Measurements from ENCODE around the gene RALB. TPM values are rescaled to one million over a fixed set of nuclear protein-coding genes. Genes with fewer than 3 reads are reported as not detected.

Gene RALB
- total RNA-seq, 6 experiments from 2014 or later = 60.1 to 72.5 (median 69.2) TPM

DNA sequence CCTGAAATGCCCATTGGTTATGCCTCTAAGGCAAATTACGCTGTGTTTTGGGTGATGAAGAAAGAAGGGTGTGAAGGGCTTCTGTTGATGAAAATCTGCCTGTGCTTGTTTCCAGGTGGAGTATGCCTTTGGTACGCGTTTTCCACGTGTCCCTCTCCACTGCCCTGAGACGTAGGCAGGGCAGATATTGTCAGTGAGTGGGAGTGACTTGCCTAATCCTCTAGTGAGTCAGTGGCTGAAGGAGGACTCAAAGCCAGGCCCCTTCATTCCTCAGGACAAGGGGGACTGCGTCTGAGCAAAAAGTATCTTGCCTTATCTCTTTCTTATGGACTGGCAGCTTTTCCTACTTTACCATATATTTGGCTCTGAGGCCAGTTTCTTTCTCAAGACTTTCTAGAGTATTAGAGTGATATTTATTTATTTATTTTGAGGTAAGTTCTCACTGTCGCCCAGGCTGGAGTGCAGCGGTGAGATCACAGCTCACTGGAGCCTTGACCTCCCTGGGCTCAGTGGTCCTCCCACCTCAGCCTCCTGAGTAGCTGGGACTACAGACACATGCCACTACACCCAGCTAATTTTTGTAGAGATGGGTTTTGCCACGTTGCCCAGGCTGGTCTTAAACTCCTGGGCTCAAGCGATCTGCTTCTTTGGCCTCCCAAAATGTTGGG is 10.2 kb downstream of the RALB start:
- peaks cover 8% of the 10 kb centered on the region for H3K9me3 Mint-ChIP-seq
- no peak overlapping the region for H3K4me3 Mint-ChIP-seq
- TF ChIP-seq, protein P1, sequence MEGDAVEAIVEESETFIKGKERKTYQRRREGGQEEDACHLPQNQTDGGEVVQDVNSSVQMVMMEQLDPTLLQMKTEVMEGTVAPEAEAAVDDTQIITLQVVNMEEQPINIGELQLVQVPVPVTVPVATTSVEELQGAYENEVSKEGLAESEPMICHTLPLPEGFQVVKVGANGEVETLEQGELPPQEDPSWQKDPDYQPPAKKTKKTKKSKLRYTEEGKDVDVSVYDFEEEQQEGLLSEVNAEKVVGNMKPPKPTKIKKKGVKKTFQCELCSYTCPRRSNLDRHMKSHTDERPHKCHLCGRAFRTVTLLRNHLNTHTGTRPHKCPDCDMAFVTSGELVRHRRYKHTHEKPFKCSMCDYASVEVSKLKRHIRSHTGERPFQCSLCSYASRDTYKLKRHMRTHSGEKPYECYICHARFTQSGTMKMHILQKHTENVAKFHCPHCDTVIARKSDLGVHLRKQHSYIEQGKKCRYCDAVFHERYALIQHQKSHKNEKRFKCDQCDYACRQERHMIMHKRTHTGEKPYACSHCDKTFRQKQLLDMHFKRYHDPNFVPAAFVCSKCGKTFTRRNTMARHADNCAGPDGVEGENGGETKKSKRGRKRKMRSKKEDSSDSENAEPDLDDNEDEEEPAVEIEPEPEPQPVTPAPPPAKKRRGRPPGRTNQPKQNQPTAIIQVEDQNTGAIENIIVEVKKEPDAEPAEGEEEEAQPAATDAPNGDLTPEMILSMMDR (IDR thresholded peaks at IDR 0.05) = no peak
- DNase-seq = no peak
- H3K27me3 Mint-ChIP-seq (ENCODE audit: insufficient read depth) = no peaks in the 10 kb centered on the region
- H3K27ac Mint-ChIP-seq = no peak overlapping the region
- H3K36me3 Mint-ChIP-seq (ENCODE audit: low read depth) = peaks cover 21% of the 10 kb centered on the region
- peaks cover 13% of the 10 kb centered on the region for H3K4me1 Mint-ChIP-seq (ENCODE audit: low read depth)

DNA sequence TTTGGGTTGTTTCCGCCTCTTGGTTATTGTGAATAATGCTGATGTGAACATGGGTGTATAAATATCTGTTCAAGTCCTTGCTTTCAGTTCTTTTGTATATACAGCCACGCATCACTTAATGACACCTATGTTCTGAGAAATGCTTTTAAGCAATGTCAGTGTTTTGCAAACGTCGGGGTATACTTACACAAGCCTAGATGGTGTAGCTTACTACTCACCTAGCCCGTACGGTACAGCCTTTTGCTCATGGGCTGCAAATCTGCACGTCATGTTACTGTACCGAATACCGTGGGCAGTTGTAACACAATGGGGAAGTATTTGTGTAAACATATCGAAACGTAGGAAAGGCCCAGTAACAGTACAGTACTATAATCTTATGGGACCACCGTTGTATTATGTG is 12.4 kb downstream of the RALB start:
- Mint-ChIP-seq H3K36me3 (ENCODE audit: low read depth) (peaks cover 24% of the 10 kb centered on the region), H3K27ac (no peak overlapping the region), H3K27me3 (ENCODE audit: insufficient read depth) (no peaks in the 10 kb centered on the region), H3K4me1 (ENCODE audit: low read depth) (peaks cover 7% of the 10 kb centered on the region; the same call in 1 of the 2 replicates), H3K4me3 (no peak overlapping the region), H3K9me3 (no peaks in the 10 kb centered on the region)
- TF ChIP-seq, protein P1 (IDR thresholded peaks at IDR 0.05) = no peak
- no peak for DNase-seq

DNA sequence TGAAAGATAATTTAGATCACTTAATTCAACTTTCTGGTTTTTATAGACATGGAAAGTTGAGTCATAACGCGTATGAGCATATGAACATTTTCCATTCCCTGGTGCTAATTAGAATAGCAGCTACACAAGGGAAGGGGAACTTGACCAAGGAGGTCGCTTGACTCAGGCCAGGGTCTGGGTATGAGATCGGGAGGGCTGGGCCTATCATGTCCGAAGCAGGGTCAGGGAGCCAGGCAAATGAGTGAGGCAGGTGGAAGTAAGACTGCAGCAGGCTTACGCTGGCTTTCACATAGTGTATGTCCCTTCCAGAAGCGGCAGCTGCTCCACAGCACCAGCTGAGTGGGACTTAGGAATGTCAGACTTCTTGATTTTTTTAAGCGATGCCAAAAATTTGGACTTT is 14.7 kb downstream of the RALB start:
- Mint-ChIP-seq H3K36me3 (ENCODE audit: low read depth) (peaks cover 35% of the 10 kb centered on the region), H3K27ac (no peak overlapping the region)

DNA sequence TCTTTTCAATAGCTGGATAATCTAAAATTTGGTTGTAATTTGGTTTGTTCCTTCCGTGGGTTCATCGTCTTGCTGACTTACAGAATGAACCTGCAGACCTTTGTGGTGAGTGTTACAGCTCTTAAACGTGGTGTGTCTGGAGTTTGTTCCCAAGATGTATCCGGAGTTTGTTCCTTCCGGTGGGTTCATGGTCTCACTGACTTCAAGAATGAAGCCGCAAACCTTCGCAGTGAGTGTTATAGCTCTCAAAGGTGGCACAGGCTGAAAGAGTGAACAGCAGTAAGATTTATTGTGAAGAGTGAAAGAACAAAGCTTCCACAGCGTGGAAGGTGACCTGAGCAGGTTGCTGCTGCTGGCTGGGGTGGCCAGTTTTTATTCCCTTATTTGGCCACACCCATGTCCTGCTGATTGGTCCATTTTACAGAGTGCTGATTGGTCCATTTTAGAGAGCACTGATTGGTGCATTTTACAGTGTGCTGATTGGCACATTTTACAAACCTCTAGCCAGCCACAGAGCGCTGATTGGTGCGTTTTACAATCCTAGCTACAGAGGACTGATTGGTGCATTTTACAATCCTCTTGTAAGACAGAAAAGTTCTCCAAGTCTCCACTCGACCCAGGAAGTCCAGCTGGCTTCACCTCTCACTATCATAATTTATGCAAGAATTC is 16.6 kb downstream of the RALB start:
- TF ChIP-seq, protein P1 (IDR thresholded peaks at IDR 0.05) = no peak
- Mint-ChIP-seq H3K36me3 (ENCODE audit: low read depth) (peaks cover 35% of the 10 kb centered on the region), H3K4me1 (ENCODE audit: low read depth) (peaks cover 30% of the 10 kb centered on the region), H3K27ac (no peak overlapping the region), H3K4me3 (no peak overlapping the region), H3K9me3 (no peaks in the 10 kb centered on the region), H3K27me3 (ENCODE audit: insufficient read depth) (no peaks in the 10 kb centered on the region)
- DNase-seq = no peak

More for the DNA sequence above, 14.7 kb downstream of the RALB start:
- Mint-ChIP-seq H3K4me3 (no peak overlapping the region), H3K9me3 (no peaks in the 10 kb centered on the region), H3K4me1 (ENCODE audit: low read depth) (peaks cover 20% of the 10 kb centered on the region), H3K27me3 (ENCODE audit: insufficient read depth) (no peaks in the 10 kb centered on the region)
- no peak for DNase-seq
- TF ChIP-seq, protein P1 (IDR thresholded peaks at IDR 0.05) = no peak

DNA sequence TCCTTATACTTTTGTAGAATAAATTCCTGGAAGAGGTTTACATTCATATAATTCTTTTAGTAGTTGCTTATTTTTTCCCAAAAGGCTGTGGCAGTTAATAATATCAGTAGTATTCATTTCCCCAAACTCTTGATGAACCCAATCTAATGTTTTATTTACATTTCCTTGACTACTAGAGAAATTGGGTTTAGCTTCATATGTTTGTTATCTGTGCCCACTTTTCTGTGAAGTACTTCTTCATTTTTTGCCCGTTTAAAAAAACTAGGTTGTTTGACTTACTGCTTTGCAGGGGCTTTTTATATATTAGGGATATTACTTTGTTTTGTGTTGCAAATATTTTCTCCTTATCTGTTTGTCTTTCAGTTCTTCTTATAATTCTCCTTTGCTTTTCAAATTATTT is 17.2 kb downstream of the RALB start:
- DNase-seq = no peak
- H3K36me3 Mint-ChIP-seq (ENCODE audit: low read depth) = peaks cover 35% of the 10 kb centered on the region
- TF ChIP-seq, protein P1 (IDR thresholded peaks at IDR 0.05) = no peak
- H3K9me3 Mint-ChIP-seq = no peaks in the 10 kb centered on the region
- no peak overlapping the region for H3K27ac Mint-ChIP-seq
- H3K27me3 Mint-ChIP-seq (ENCODE audit: insufficient read depth) = no peaks in the 10 kb centered on the region
- no peak overlapping the region for H3K4me3 Mint-ChIP-seq
- peaks cover 30% of the 10 kb centered on the region for H3K4me1 Mint-ChIP-seq (ENCODE audit: low read depth)

Data from HFFc6 (cell line).